Parathyroid adenoma (tissue), 2 donors: ENCODE data around the gene PDE4D.

Experiments used
- H2AFZ ChIP-seq: fragments of 300-600 bp; sonication (generic); one replicate; pipeline ENCODE4 v1.7.0; 2017; ENCODE audit warnings: antibody characterized with exemption, mild to moderate bottlenecking
- H3K27ac ChIP-seq: fragments of 300-600 bp; sonication (generic); one replicate; pipeline ENCODE4 v1.7.0; 2017
- H3K27me3 ChIP-seq: fragments of 300-600 bp; sonication (generic); one replicate; pipeline ENCODE4 v1.7.0; 2017; ENCODE audit warnings: low read length; ENCODE audit not compliant: control insufficient read depth, insufficient read depth
- H3K36me3 ChIP-seq: fragments of 300-600 bp; sonication (generic); one replicate; pipeline ENCODE4 v1.7.0; 2017; ENCODE audit warnings: low read length; ENCODE audit not compliant: control insufficient read depth, insufficient read depth
- H3K4me1 ChIP-seq: fragments of 300-600 bp; sonication (generic); one replicate; pipeline ENCODE4 v1.7.0; 2017; ENCODE audit warnings: control low read depth
- H3K4me2 ChIP-seq: fragments of 300-600 bp; sonication (generic); one replicate; pipeline ENCODE4 v1.7.0; 2017; ENCODE audit warnings: low read length
- H3K4me3 ChIP-seq: fragments of 300-600 bp; sonication (generic); one replicate; pipeline ENCODE4 v1.7.0; 2017; ENCODE audit warnings: low read depth, low read length
- H3K79me2 ChIP-seq: fragments of 300-600 bp; sonication (generic); one replicate; pipeline ENCODE4 v1.7.0; 2017; ENCODE audit warnings: control low read depth
- H3K9ac ChIP-seq: fragments of 300-600 bp; sonication (generic); one replicate; pipeline ENCODE4 v1.7.0; 2017; ENCODE audit warnings: mild to moderate bottlenecking
- H3K9me3 ChIP-seq: fragments of 300-600 bp; sonication (generic); one replicate; pipeline ENCODE4 v1.7.0; 2017; ENCODE audit warnings: low read length; ENCODE audit not compliant: control insufficient read depth
- TF ChIP-seq, protein P1 (sequence below): fragments of 300-600 bp; sonication (generic); IDR thresholded peaks from one replicate; pipeline ENCODE4 v1.7.0; 2017; ENCODE audit warnings: antibody characterized with exemption, mild to moderate bottlenecking
- donor health status: primary hyperparathyroidism.

PDE4D gene

DNA sequence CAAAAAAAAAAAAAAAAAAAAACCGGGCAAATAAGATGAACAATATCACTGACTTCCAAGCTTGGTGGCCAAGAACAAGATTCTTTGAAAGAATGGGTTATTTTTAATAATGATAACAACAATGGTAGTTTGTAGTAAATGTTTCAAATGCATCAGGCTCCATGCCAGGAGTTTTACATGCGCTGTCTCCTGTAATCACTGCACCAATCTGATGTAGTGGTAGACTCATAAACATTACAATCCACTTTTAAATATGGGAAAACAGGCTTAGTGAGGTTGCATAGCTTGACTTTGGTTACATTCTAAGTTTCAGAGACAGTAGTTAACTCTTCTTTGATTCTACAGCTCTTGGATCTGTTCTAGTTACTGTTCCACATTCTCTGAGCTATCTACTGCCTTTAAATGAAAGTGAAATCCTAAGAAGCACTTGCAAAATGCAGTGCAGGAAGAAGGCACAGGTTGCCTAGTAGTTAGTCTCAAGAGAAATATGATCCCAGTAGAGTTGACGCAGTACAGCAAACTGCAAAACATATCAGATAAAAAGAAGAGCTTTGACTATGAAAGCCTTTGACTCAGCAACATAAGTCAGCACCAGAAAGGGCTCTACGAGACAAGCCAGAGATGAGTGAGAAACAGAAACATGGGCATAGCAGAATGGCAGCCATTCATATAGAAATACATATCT lies 62.1 kb downstream of the PDE4D start:
- no peaks in the 10 kb centered on the region for H3K9me3 ChIP-seq
- peaks cover 9% of the 10 kb centered on the region for H3K4me1 ChIP-seq
- no peak overlapping the region for H3K27ac ChIP-seq
- H3K4me2 ChIP-seq = peak overlapping the region; percentile 41
- peak overlapping the region; percentile 27 for H2AFZ ChIP-seq
- TF ChIP-seq, protein P1, sequence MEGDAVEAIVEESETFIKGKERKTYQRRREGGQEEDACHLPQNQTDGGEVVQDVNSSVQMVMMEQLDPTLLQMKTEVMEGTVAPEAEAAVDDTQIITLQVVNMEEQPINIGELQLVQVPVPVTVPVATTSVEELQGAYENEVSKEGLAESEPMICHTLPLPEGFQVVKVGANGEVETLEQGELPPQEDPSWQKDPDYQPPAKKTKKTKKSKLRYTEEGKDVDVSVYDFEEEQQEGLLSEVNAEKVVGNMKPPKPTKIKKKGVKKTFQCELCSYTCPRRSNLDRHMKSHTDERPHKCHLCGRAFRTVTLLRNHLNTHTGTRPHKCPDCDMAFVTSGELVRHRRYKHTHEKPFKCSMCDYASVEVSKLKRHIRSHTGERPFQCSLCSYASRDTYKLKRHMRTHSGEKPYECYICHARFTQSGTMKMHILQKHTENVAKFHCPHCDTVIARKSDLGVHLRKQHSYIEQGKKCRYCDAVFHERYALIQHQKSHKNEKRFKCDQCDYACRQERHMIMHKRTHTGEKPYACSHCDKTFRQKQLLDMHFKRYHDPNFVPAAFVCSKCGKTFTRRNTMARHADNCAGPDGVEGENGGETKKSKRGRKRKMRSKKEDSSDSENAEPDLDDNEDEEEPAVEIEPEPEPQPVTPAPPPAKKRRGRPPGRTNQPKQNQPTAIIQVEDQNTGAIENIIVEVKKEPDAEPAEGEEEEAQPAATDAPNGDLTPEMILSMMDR = no peak
- H3K4me3 ChIP-seq = no peak overlapping the region
- H3K36me3 ChIP-seq = no peaks in the 10 kb centered on the region
- no peaks in the 10 kb centered on the region for H3K79me2 ChIP-seq
- no peak overlapping the region for H3K9ac ChIP-seq
- H3K27me3 ChIP-seq = no peaks in the 10 kb centered on the region

DNA sequence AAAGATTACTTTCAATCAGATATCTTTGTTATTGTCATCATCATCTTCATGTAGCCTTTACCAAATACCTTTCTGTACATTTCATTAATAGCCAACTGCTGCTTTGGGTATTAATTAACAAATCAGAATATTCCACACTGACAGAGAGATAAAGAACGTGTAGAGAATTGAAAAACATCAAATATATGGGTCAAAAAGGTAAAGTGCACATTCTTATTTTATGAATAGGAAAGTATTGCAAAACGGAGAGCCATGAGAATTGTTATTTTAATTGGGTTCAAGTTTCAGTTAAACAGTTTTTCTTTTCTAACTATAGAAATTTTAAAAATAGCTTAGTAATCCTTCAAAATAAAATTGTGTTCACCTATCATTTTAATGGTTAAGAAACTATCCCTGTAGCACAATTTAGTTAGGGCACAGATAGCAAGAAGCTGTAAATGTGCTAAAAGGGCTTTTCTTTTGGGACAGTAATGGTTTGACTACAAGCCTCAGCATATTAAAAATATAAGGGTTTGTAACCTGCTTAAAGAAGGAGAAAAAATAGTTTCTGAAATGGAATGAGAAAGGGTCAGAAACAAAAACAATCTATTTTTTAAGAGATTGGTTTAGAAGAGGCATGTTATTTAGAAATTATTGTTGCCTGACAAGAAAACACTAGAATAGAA lies 62.9 kb downstream of the PDE4D start:
- H3K9me3 ChIP-seq = no peaks in the 10 kb centered on the region
- H3K4me2 ChIP-seq = no peak overlapping the region
- TF ChIP-seq, protein P1 = no peak
- no peaks in the 10 kb centered on the region for H3K36me3 ChIP-seq
- no peak overlapping the region for H3K4me3 ChIP-seq
- no peak overlapping the region for H3K27ac ChIP-seq
- no peaks in the 10 kb centered on the region for H3K27me3 ChIP-seq
- no peak overlapping the region for H2AFZ ChIP-seq
- no peak overlapping the region for H3K9ac ChIP-seq
- H3K4me1 ChIP-seq = peaks cover 9% of the 10 kb centered on the region
- H3K79me2 ChIP-seq = no peaks in the 10 kb centered on the region

DNA sequence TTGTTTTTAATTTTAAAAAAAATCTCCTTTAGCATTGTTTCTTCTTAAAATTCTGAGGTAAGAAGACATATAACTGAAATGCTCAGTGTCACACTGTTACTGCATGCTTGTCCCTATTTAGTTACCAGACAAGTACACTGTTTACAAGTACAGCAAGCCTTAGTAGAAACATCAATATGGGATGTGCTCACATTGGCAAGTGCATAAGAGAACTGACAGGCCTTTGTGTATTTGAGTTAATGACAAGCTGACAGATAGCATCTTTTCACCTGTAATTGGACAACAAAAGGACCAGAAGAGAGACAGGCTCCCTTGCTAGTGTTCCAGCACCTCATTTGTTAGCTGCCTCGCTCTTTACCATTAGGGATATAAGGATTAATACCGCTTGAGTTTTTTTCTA lies 63.6 kb downstream of the PDE4D start:
- Histone ChIP-seq H3K27me3 (no peaks in the 10 kb centered on the region), H3K4me2 (no peak overlapping the region), H3K9ac (no peak overlapping the region), H3K9me3 (no peaks in the 10 kb centered on the region), H3K4me1 (peaks cover 9% of the 10 kb centered on the region), H3K27ac (no peak overlapping the region), H3K79me2 (no peaks in the 10 kb centered on the region), H2AFZ (no peak overlapping the region), H3K4me3 (no peak overlapping the region), H3K36me3 (no peaks in the 10 kb centered on the region)
- TF ChIP-seq, protein P1 = no peak

DNA sequence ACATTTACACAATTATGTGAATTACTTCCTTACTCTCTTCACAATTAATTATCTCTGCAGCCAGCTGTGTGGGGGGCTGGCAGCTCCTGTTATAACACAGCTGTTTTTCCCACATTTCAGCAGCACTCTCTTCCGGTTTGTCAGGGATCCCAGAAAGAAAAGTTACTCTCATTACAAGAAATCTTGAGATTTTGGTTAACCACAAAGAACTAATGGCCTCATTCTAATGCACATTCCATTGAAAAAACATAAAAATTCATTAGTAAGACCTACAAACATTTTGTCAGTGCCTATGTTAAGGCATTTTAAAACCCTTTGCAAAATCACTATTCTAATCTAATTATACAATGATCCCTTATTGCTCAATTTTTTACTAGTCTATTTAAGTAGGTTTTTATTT lies 64.1 kb downstream of the PDE4D start:
- Histone ChIP-seq H3K9ac (no peak overlapping the region), H2AFZ (no peak overlapping the region), H3K4me2 (no peak overlapping the region), H3K27me3 (no peaks in the 10 kb centered on the region), H3K36me3 (no peaks in the 10 kb centered on the region), H3K4me1 (peaks cover 9% of the 10 kb centered on the region), H3K4me3 (no peak overlapping the region), H3K27ac (no peak overlapping the region), H3K9me3 (no peaks in the 10 kb centered on the region), H3K79me2 (no peaks in the 10 kb centered on the region)
- TF ChIP-seq, protein P1 = no peak

DNA sequence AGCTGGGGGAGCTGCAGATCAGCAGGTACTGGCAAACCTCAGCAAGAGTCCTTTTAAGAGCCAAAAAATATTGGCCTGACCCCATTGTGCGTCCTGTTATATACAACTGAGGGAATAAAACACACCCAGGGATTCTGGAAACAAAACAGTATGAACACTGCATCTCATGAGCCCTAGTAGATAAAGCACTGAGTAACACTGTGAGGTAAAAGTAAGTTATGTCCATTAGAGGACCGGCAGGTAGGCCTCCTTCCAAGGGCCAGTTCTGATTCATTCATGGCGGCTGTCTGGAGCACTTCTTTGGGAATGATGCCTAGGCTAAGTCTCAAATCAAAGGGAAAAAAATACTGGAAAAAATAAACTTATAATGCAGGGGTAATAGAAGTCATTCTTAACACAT lies 64.9 kb downstream of the PDE4D start:
- Histone ChIP-seq H3K36me3 (no peaks in the 10 kb centered on the region), H3K27ac (no peak overlapping the region), H3K9ac (no peak overlapping the region), H3K27me3 (no peaks in the 10 kb centered on the region), H3K4me2 (no peak overlapping the region), H3K79me2 (no peaks in the 10 kb centered on the region), H2AFZ (no peak overlapping the region), H3K4me3 (no peak overlapping the region), H3K4me1 (peaks cover 9% of the 10 kb centered on the region), H3K9me3 (no peaks in the 10 kb centered on the region)
- TF ChIP-seq, protein P1 = no peak
